Liver (tissue), 9 donors: ENCODE measurements around the gene CPT1A. TPM values are rescaled to one million over a fixed set of nuclear protein-coding genes. Genes with fewer than 3 reads are reported as not detected.

ENCODE experiments used
- DNase-seq: peaks from one replicate; pipeline ENCODE4 v3.0.0-alpha.2; 2017; ENCODE audit warnings: low spot score
- H3K27ac ChIP-seq, 2 donors: one replicate each; pipeline ENCODE4 v1.7.0; 2013; ENCODE audit warnings: inconsistent platforms in 2 of 2, low read length in 2 of 2, control low read depth in 1 of 2, low read depth in 1 of 2, mild to moderate bottlenecking in 1 of 2
- H3K27me3 ChIP-seq, 4 donors: one replicate each; pipeline versions ENCODE4 v1.6.1 to v1.7.0; 2013; ENCODE audit warnings: low read length in 3 of 4, inconsistent platforms in 1 of 4, mild to moderate bottlenecking in 1 of 4, moderate library complexity in 1 of 4; ENCODE audit not compliant: control insufficient read depth in 4 of 4, insufficient read depth in 4 of 4
- H3K36me3 ChIP-seq, 4 donors: one replicate each; pipeline versions ENCODE4 v1.6.1 to v1.7.0; 2013; ENCODE audit warnings: low read length in 3 of 4, mild to moderate bottlenecking in 3 of 4, low read depth in 1 of 4, moderate library complexity in 1 of 4; ENCODE audit not compliant: control insufficient read depth in 4 of 4, insufficient read depth in 3 of 4
- H3K4me1 ChIP-seq, 4 donors: one replicate each; pipeline versions ENCODE4 v1.6.1 to v1.7.0; 2013; ENCODE audit warnings: low read length in 3 of 4, mild to moderate bottlenecking in 3 of 4, moderate library complexity in 1 of 4; ENCODE audit not compliant: control insufficient read depth in 4 of 4, insufficient read depth in 4 of 4
- H3K4me3 ChIP-seq, 3 donors: one replicate each; pipeline versions ENCODE4 v1.6.1 to v1.7.0; 2013; ENCODE audit warnings: low read length in 3 of 3, control low read depth in 1 of 3, low read depth in 1 of 3, mild to moderate bottlenecking in 1 of 3
- H3K9ac ChIP-seq, 2 donors: one replicate each; pipeline ENCODE4 v1.7.0; 2013; ENCODE audit warnings: low read length in 2 of 2, mild to moderate bottlenecking in 2 of 2, moderate library complexity in 2 of 2, control low read depth in 1 of 2, low read depth in 1 of 2
- H3K9me3 ChIP-seq, 4 donors: one replicate each; pipeline versions ENCODE4 v1.6.1 to v1.7.0; 2013; ENCODE audit warnings: low read length in 3 of 4; ENCODE audit not compliant: control insufficient read depth in 4 of 4
- EGR1 ChIP-seq, 2 donors: IDR thresholded peaks; 2 replicates each; pipeline ENCODE4 v1.6.1; 2016 to 2018; ENCODE audit warnings: antibody characterized with exemption in 2 of 2, low read depth in 2 of 2
- FOXA1 ChIP-seq: IDR thresholded peaks from 2 replicates; pipeline ENCODE4 v1.6.1; 2016; ENCODE audit warnings: antibody characterized with exemption
- FOXA2 ChIP-seq: IDR thresholded peaks from 2 replicates; pipeline ENCODE4 v1.6.1; 2016; ENCODE audit warnings: antibody characterized with exemption
- GABPA ChIP-seq, 2 donors: IDR thresholded peaks in 1 of 2; conservative IDR thresholded peaks in 1 of 2; 2 replicates each; pipeline ENCODE4 v1.6.1; 2016; ENCODE audit warnings: antibody characterized with exemption in 2 of 2, mild to moderate bottlenecking in 1 of 2, moderate library complexity in 1 of 2
- HNF4A ChIP-seq, 2 donors: conservative IDR thresholded peaks; 2 replicates each; pipeline ENCODE4 v1.6.1; 2016; ENCODE audit warnings: antibody characterized with exemption in 2 of 2, mild to moderate bottlenecking in 2 of 2
- JUND ChIP-seq, 2 donors: IDR thresholded peaks; 2 replicates each; pipeline ENCODE4 v1.6.1; 2016; ENCODE audit warnings: antibody characterized with exemption in 2 of 2
- NR2F2 ChIP-seq: IDR thresholded peaks from 2 replicates; pipeline ENCODE4 v1.6.1; 2016; ENCODE audit warnings: antibody characterized with exemption
- RAD21 ChIP-seq, 2 donors: IDR thresholded peaks; 2 replicates each; pipeline ENCODE4 v1.6.1; 2016; ENCODE audit warnings: antibody characterized with exemption in 2 of 2, mild to moderate bottlenecking in 2 of 2
- RXRA ChIP-seq, 2 donors: IDR thresholded peaks; 2 replicates each; pipeline ENCODE4 v1.6.1; 2017 to 2018; ENCODE audit warnings: antibody characterized with exemption in 2 of 2, mild to moderate bottlenecking in 1 of 2
- SP1 ChIP-seq: IDR thresholded peaks from 2 replicates; pipeline ENCODE4 v1.6.1; 2018; ENCODE audit warnings: antibody characterized with exemption, mild to moderate bottlenecking
- TAF1 ChIP-seq: conservative IDR thresholded peaks from 2 replicates; pipeline ENCODE4 v1.6.1; 2016; ENCODE audit warnings: antibody characterized with exemption, mild to moderate bottlenecking
- YY1 ChIP-seq: IDR thresholded peaks from 2 replicates; pipeline ENCODE4 v1.6.1; 2016; ENCODE audit warnings: antibody characterized with exemption, mild to moderate bottlenecking
- WGBS: extraction: QIAGEN DNeasy Blood & Tissue Kit; methylation state at CpG from one replicate; pipeline ENCODE4 v1.1.7; 2013; 5-methylcytosine and 5-hydroxymethylcytosine counted together
- polyA plus RNA-seq, 2 donors: library from polyadenylated mRNA; stranded (reverse) in 1 of 2; unstranded in 1 of 2; fragments of 200-250 nt in 1 of 2; fragments of >200 nt in 1 of 2; fragmentation: Nextera tagmentation in 1 of 2; extraction: Ambion mirVana in 1 of 2; gene quantifications; one replicate each; pipeline versions ENCODE4 v1.2.1 to v1.2.3, GENCODE V29; 2013 to 2015
- total RNA-seq, 2 donors: library from RNA; depleted of rRNA; stranded (reverse); fragments of >200 nt; gene quantifications; one replicate each; pipeline ENCODE4 v1.2.3, GENCODE V29; 2014
- TF ChIP-seq, protein P1 (sequence below): IDR thresholded peaks from 2 replicates; pipeline ENCODE4 v1.6.1; 2016; ENCODE audit warnings: antibody characterized with exemption
- TF ChIP-seq, protein P2 (sequence below): IDR thresholded peaks from 2 replicates; pipeline ENCODE4 v1.6.1; 2016; ENCODE audit warnings: antibody characterized with exemption, mild to moderate bottlenecking
- TF ChIP-seq, protein P3 (sequence below): fragments of 150-350 bp; IDR thresholded peaks from 2 replicates; pipeline ENCODE4 v1.5.1; 2017; ENCODE audit warnings: improper control_type of control experiment, low read depth, low read length; ENCODE audit not compliant: missing input control
- TF ChIP-seq, protein P4 (sequence below): IDR thresholded peaks from 2 replicates; pipeline ENCODE4 v1.6.1; 2016; ENCODE audit warnings: antibody characterized with exemption
- donor health status: healthy.
- donor health status: healthy.
- donor health status: healthy.
- donor health status: healthy.
- donor health status: healthy.

Gene CPT1A
- total and polyA plus RNA-seq, 4 donors, result 17.2 to 232 (median 61.0) TPM

DNA sequence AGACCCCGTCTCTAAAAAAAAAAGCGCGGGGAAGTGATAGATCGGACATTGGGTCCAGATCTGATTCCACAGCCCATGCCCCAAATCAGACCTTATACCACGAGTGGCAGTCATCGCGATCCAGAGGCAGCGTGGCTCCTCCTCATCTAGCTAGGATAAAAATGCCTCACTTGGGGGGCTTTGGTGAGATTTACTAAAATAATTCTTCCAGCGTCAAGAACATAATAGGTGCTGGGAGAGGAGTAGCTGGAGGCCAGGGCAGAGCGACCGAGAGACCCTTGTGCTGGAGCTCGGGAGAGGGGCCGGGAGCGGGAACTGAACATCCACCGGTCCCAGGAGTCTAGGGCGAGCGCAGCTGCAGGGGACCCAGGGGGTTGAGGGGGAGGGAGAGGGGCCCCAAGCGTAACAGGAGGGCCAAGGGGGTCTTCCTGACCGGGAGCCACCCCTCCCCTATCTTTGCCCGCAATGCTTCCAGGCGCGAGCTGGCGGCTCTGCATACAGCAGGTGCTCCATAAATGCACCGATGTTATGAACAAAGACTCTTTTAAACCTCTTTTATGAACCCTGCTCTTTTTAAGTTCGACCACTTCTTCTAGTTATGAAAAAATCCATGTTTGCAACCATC lies 823 bp upstream of the CPT1A start:
- Histone ChIP-seq H3K9me3 (no peaks in the 10 kb centered on the region), H3K4me3 (peak overlapping the region; percentile 27 to 96 (median 37)), H3K9ac (peak overlapping the region in 1 of 2 donors; percentile 33), H3K36me3 (no peaks in the 10 kb centered on the region), H3K4me1 (peaks cover 21 to 82% (median 61%) of the 10 kb centered on the region in 4 donors), H3K27ac (peak overlapping the region; percentile 96 to 98), H3K27me3 (no peaks in the 10 kb centered on the region)
- 57% methylated on average over 25 of the region's 25 CpGs for WGBS
- DNase-seq, result no peak
- TF ChIP-seq, protein P1, sequence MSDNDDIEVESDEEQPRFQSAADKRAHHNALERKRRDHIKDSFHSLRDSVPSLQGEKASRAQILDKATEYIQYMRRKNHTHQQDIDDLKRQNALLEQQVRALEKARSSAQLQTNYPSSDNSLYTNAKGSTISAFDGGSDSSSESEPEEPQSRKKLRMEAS, result no peak
- no peak for TF ChIP-seq FOXA1
- TF ChIP-seq RXRA (IDR thresholded peaks at IDR 0.05), result no peak
- no peak for TF ChIP-seq TAF1
- no peak for TF ChIP-seq EGR1 (IDR thresholded peaks at IDR 0.05; ENCODE audit: low read depth in 2 of 2)
- TF ChIP-seq, protein P2, sequence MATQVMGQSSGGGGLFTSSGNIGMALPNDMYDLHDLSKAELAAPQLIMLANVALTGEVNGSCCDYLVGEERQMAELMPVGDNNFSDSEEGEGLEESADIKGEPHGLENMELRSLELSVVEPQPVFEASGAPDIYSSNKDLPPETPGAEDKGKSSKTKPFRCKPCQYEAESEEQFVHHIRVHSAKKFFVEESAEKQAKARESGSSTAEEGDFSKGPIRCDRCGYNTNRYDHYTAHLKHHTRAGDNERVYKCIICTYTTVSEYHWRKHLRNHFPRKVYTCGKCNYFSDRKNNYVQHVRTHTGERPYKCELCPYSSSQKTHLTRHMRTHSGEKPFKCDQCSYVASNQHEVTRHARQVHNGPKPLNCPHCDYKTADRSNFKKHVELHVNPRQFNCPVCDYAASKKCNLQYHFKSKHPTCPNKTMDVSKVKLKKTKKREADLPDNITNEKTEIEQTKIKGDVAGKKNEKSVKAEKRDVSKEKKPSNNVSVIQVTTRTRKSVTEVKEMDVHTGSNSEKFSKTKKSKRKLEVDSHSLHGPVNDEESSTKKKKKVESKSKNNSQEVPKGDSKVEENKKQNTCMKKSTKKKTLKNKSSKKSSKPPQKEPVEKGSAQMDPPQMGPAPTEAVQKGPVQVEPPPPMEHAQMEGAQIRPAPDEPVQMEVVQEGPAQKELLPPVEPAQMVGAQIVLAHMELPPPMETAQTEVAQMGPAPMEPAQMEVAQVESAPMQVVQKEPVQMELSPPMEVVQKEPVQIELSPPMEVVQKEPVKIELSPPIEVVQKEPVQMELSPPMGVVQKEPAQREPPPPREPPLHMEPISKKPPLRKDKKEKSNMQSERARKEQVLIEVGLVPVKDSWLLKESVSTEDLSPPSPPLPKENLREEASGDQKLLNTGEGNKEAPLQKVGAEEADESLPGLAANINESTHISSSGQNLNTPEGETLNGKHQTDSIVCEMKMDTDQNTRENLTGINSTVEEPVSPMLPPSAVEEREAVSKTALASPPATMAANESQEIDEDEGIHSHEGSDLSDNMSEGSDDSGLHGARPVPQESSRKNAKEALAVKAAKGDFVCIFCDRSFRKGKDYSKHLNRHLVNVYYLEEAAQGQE, result no peak
- no peak for TF ChIP-seq JUND (IDR thresholded peaks at IDR 0.05)
- TF ChIP-seq, protein P3, sequence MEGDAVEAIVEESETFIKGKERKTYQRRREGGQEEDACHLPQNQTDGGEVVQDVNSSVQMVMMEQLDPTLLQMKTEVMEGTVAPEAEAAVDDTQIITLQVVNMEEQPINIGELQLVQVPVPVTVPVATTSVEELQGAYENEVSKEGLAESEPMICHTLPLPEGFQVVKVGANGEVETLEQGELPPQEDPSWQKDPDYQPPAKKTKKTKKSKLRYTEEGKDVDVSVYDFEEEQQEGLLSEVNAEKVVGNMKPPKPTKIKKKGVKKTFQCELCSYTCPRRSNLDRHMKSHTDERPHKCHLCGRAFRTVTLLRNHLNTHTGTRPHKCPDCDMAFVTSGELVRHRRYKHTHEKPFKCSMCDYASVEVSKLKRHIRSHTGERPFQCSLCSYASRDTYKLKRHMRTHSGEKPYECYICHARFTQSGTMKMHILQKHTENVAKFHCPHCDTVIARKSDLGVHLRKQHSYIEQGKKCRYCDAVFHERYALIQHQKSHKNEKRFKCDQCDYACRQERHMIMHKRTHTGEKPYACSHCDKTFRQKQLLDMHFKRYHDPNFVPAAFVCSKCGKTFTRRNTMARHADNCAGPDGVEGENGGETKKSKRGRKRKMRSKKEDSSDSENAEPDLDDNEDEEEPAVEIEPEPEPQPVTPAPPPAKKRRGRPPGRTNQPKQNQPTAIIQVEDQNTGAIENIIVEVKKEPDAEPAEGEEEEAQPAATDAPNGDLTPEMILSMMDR, result no peak
- TF ChIP-seq NR2F2, result no peak
- TF ChIP-seq RAD21 (IDR thresholded peaks at IDR 0.05), result no peak
- no peak for TF ChIP-seq HNF4A (conservative IDR thresholded peaks at IDR 0.05)
- no peak for TF ChIP-seq GABPA (IDR thresholded peaks at IDR 0.05 in 1 of 2, conservative IDR thresholded peaks at IDR 0.05 in 1 of 2)
- TF ChIP-seq SP1, result no peak
- no peak for TF ChIP-seq FOXA2
- TF ChIP-seq, protein P4, sequence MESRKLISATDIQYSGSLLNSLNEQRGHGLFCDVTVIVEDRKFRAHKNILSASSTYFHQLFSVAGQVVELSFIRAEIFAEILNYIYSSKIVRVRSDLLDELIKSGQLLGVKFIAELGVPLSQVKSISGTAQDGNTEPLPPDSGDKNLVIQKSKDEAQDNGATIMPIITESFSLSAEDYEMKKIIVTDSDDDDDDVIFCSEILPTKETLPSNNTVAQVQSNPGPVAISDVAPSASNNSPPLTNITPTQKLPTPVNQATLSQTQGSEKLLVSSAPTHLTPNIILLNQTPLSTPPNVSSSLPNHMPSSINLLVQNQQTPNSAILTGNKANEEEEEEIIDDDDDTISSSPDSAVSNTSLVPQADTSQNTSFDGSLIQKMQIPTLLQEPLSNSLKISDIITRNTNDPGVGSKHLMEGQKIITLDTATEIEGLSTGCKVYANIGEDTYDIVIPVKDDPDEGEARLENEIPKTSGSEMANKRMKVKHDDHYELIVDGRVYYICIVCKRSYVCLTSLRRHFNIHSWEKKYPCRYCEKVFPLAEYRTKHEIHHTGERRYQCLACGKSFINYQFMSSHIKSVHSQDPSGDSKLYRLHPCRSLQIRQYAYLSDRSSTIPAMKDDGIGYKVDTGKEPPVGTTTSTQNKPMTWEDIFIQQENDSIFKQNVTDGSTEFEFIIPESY, result no peak
- TF ChIP-seq YY1, result no peak
